Heart left ventricle (tissue), 16 donors: Measurements from ENCODE around the gene MMADHC. TPM values are rescaled to one million over a fixed set of nuclear protein-coding genes. Genes with fewer than 3 reads are reported as not detected.

Experiments
- ATAC-seq, 4 donors: fragments of 200-7000 bp; cut with Tn5 transposase; one replicate each; pipeline ENCODE4 v1.9.1; 2020 to 2022; ENCODE audit warnings: moderate library complexity in 4 of 4, mild to moderate bottlenecking in 3 of 4, moderate number of reproducible peaks in 1 of 4
- DNase-seq, 5 donors: peaks; one replicate each; pipeline ENCODE4 v3.0.0-alpha.2; 2020
- H3K27ac ChIP-seq, 12 donors: fragments of 200-600 bp; sonication (generic) in 4 of 12; one replicate each; pipeline versions ENCODE4 v1.5.0 to v1.8.0; 2016 to 2022; ENCODE audit warnings: mild to moderate bottlenecking in 2 of 12
- H3K27me3 ChIP-seq, 9 donors: fragments of 200-600 bp; sonication (generic) in 2 of 9; one replicate each; pipeline versions ENCODE4 v1.5.1 to v1.8.0; 2016 to 2022; ENCODE audit warnings: mild to moderate bottlenecking in 3 of 9
- H3K36me3 ChIP-seq, 9 donors: fragments of 200-600 bp; sonication (generic) in 2 of 9; one replicate each; pipeline versions ENCODE4 v1.5.0 to v1.8.0; 2018 to 2022; ENCODE audit warnings: mild to moderate bottlenecking in 2 of 9
- H3K4me1 ChIP-seq, 12 donors: fragments of 200-600 bp; sonication (generic) in 4 of 12; one replicate each; pipeline versions ENCODE4 v1.5.0 to v1.8.0; 2016 to 2022; ENCODE audit warnings: mild to moderate bottlenecking in 3 of 12
- H3K4me3 ChIP-seq, 12 donors: fragments of 200-600 bp; sonication (generic) in 4 of 12; one replicate each; pipeline versions ENCODE4 v1.5.0 to v1.8.0; 2017 to 2022; ENCODE audit warnings: mild to moderate bottlenecking in 9 of 12, moderate library complexity in 4 of 12
- H3K9me3 ChIP-seq, 12 donors: fragments of 200-600 bp; sonication (generic) in 4 of 12; one replicate each; pipeline versions ENCODE4 v1.5.0 to v1.8.0; 2016 to 2022; ENCODE audit warnings: mild to moderate bottlenecking in 1 of 12
- CTCF ChIP-seq, 12 donors: fragments of 200-600 bp; sonication (generic) in 4 of 12; IDR thresholded peaks; one replicate each; pipeline versions ENCODE4 v1.5.0 to v1.8.0; 2018 to 2022; ENCODE audit warnings: antibody characterized with exemption in 12 of 12, mild to moderate bottlenecking in 5 of 12
- POLR2A ChIP-seq, 2 donors: fragments of 450-650 bp; IDR thresholded peaks; one replicate each; pipeline ENCODE4 v1.6.1; 2017; ENCODE audit warnings: antibody characterized with exemption in 2 of 2, mild to moderate bottlenecking in 2 of 2, moderate library complexity in 2 of 2
- WGBS, 4 donors: extraction: QIAGEN DNeasy Blood & Tissue Kit in 2 of 4; methylation state at CpG; one replicate each; pipeline versions ENCODE4 v1.1.5 to v1.1.7; 2013 to 2018; 5-methylcytosine and 5-hydroxymethylcytosine counted together
- intact Hi-C, 10 donors: fragments of 100-400 bp; cut with DNase I; formaldehyde crosslinking; loops; one replicate each; pipeline versions ENCODE4 v1.11.1 to v1.14.2; 2022
- polyA plus RNA-seq, 2 donors: library from polyadenylated mRNA; stranded (reverse); fragments of 200-250 nt; gene quantifications; one replicate each; pipeline ENCODE4 v1.2.3, GENCODE V29; 2013
- total RNA-seq, 9 donors: library from RNA; depleted of rRNA in 2 of 9; stranded (reverse); fragments of >200 nt in 2 of 9; fragmentation: NEBNext Ultra II Directional in 3 of 9; extraction: Animal tissue kit (Norgen Biotek cat#: 25700) in 3 of 9; gene quantifications; one replicate each; pipeline versions ENCODE4 v1.1.0 to v1.2.4, GENCODE V29; 2016 to 2023
- donor health status: ischemic (EF 13 %, LVEDD 7.1; RV severe dilation, severe dysfunction).
- donor health status: healthy with polysubstance abuse.
- donor health status: DM: no; HTN: yes; CAD: no.
- donor health status: DM: no; HTN: no; CAD: no.
- donor health status: ischemic (EF 25% LVEDD 6.9; RV normal size, moderate dysfunction).
- donor health status: ischemic (EF 25% LVEDD 5.7; RV mildly dilated, moderate dysfunction).
- donor health status: healthy.
- donor health status: DM: yes; HTN: yes; CAD: no.
- donor health status: ischemic (EF 35%, LVEDD 5.7; RV mildly dilated, moderate dysfunction).
- donor health status: nonischemic (EF 11% LVEDD 7.7; RV severe dilation, severe dysfunction).
- donor health status: DM: yes; HTN: yes; CAD: no.
- donor health status: PGD.
- donor health status: ischemic (EF 29% LVEDD 5.4; RV normal size, mild dysfunction).
- donor health status: nonischemic (EF 23%, LVEDD 6.1; RV moderate dilation, normal function).

MMADHC gene
- total and polyA plus RNA-seq, 11 donors, result 34.0 to 152 (median 117) TPM

GRCh38 chr2:149595056-149595963 lies 7.7 kb upstream of the MMADHC start:
- no peaks in the 10 kb centered on the region for H3K9me3 ChIP-seq
- H3K27ac ChIP-seq, result no peak overlapping the region
- TF ChIP-seq CTCF (IDR thresholded peaks at IDR 0.05) (peak in 3 of 12 donors; percentile 9 to 21 (median 10)), POLR2A (IDR thresholded peaks at IDR 0.05) (no peak)
- no peaks in the 10 kb centered on the region for H3K36me3 ChIP-seq
- intact Hi-C loops, result loop anchor here (5.0 to 10.0 kb wide), 7 partner anchors 892 to 1819 kb away; partner anchors contain the start of gene RND3 (in 8 of the 10)
- peaks cover 0 to 11% (median 0%) of the 10 kb centered on the region in 12 donors for H3K4me1 ChIP-seq
- no peak overlapping the region for H3K4me3 ChIP-seq
- H3K27me3 ChIP-seq, result no peaks in the 10 kb centered on the region
- 87 to 98% (median 91%) methylated on average over 1 of the region's 1 CpG for WGBS, 4 donors
- DNase-seq (no peak), ATAC-seq (no peak)

GRCh38 chr2:149594411-149594810 lies 6.8 kb upstream of the MMADHC start:
- ATAC-seq (no peak), DNase-seq (no peak)
- peaks cover 0 to 11% (median 0%) of the 10 kb centered on the region in 12 donors for H3K4me1 ChIP-seq
- no peak overlapping the region for H3K27ac ChIP-seq
- WGBS, 4 donors, result 92 to 96% (median 95%) methylated on average over 2 of the region's 2 CpGs
- H3K9me3 ChIP-seq, result no peaks in the 10 kb centered on the region
- H3K27me3 ChIP-seq, result no peaks in the 10 kb centered on the region
- TF ChIP-seq POLR2A (IDR thresholded peaks at IDR 0.05) (no peak), CTCF (IDR thresholded peaks at IDR 0.05) (no peak)
- no peaks in the 10 kb centered on the region for H3K36me3 ChIP-seq
- intact Hi-C loops, result loop anchor here in 3 of 10 donors (10.0 kb wide), 2 partner anchors 1020 to 1820 kb away; no protein-coding TSS in a partner anchor
- H3K4me3 ChIP-seq, result no peak overlapping the region

- peaks cover 4 to 45% (median 31%) of the 10 kb centered on the region in 12 donors for H3K4me1 ChIP-seq
- intact Hi-C loops, result loop anchor here in 1 of 10 donors (10.0 kb wide), 2 partner anchors 1563 to 1827 kb away; partner anchors contain the start of genes MBD5 and ORC4
These were observed 444 bp upstream of the MMADHC start for GRCh38 chr2:149587950-149588487.

More at GRCh38 chr2:149587950-149588487, 444 bp upstream of the MMADHC start:
- 54 to 58% (median 55%) methylated on average over 10 of the region's 10 CpGs for WGBS, 4 donors
- TF ChIP-seq POLR2A (IDR thresholded peaks at IDR 0.05) (no peak), CTCF (IDR thresholded peaks at IDR 0.05) (no peak)
- Histone ChIP-seq H3K36me3 (peaks cover 0 to 25% (median 12%) of the 10 kb centered on the region in 9 donors), H3K27me3 (no peaks in the 10 kb centered on the region), H3K9me3 (no peaks in the 10 kb centered on the region), H3K27ac (peak overlapping the region; percentile 84 to 98 (median 96)), H3K4me3 (peak overlapping the region; percentile 58 to 92 (median 81))
- DNase-seq, result no peak
- ATAC-seq, result no peak
